OCI-LY1 (cell line): ENCODE results near the gene DTWD1.

Experiments
- CTCF ChIP-seq: fragments of 200-600 bp; sonication (generic), shearing (Covaris generic); IDR thresholded peaks from 2 replicates; pipeline ENCODE4 v1.5.1; 2017; ENCODE audit warnings: mild to moderate bottlenecking, antibody characterized with exemption, low read length, moderate library complexity, mixed read lengths
- EZH2 ChIP-seq: fragments of 200-600 bp; sonication (generic), shearing (Covaris generic); IDR thresholded peaks from 2 replicates; pipeline ENCODE4 v1.8.0; 2017; ENCODE audit warnings: borderline replicate concordance, mixed run types, mild to moderate bottlenecking, antibody characterized with exemption, low read length, moderate library complexity, mixed read lengths

GRCh38 chr15:49646891-49647290 is 26.0 kb downstream of the DTWD1 start:
- TF ChIP-seq CTCF, result no peak
- TF ChIP-seq EZH2, result no peak
